ENCODE measurements around the gene ZSWIM7. TPM values are rescaled to one million over a fixed set of nuclear protein-coding genes. Genes with fewer than 3 reads are reported as not detected.
A peak's percentile ranks its signal among the peaks of the same experiment; 100 is the strongest.

ZSWIM7 gene
- total RNA-seq, 2 donors from 2014 or later: 15.1 to 16.5 TPM

DNA sequence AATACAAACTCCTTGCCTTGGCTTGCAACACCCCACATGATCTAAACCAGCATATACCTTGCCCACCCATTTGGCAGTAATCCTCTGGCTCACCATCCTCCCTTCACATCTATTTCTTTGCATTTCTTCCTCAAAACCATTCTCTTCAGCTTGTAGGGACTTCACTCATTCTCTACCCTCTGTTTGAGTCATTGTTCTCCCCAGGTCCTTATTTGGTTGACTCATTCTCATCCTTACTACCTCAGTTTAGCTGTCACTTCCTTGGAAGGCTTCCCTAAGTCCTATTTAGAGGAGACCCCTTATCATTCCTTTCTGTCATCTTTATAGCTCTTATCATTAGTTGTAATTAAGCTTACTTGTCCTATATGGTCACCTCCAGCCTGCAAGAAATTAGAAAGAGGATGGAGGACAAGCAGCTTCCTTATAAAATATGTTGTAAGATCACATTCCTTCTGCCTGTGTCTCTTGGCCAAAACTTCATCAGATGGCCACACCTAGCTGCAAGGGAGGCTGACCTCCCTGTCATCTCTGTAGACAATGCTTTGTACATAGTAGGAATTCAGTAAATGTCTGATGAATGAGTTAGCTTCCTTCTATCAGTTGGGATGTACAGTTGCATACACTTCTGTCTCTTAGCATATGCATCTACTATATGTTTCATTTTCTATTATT is 1.9 kb upstream of the ZSWIM7 start:
- Histone ChIP-seq H3K36me3 (peaks cover 0 to 26% of the 10 kb centered on the region in 2 donors), H3K9me3 (no peaks in the 10 kb centered on the region), H3K27ac (no peak overlapping the region), H3K27me3 (replicated peaks; ENCODE audit: insufficient read depth) (no peaks in the 10 kb centered on the region), H3K4me3 (no peak overlapping the region), H3K4me1 (replicated peaks) (peaks cover 7% of the 10 kb centered on the region)
- TF ChIP-seq, protein P1, sequence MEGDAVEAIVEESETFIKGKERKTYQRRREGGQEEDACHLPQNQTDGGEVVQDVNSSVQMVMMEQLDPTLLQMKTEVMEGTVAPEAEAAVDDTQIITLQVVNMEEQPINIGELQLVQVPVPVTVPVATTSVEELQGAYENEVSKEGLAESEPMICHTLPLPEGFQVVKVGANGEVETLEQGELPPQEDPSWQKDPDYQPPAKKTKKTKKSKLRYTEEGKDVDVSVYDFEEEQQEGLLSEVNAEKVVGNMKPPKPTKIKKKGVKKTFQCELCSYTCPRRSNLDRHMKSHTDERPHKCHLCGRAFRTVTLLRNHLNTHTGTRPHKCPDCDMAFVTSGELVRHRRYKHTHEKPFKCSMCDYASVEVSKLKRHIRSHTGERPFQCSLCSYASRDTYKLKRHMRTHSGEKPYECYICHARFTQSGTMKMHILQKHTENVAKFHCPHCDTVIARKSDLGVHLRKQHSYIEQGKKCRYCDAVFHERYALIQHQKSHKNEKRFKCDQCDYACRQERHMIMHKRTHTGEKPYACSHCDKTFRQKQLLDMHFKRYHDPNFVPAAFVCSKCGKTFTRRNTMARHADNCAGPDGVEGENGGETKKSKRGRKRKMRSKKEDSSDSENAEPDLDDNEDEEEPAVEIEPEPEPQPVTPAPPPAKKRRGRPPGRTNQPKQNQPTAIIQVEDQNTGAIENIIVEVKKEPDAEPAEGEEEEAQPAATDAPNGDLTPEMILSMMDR (IDR thresholded peaks at IDR 0.05): no peak
- no peak for TF ChIP-seq POLR2AphosphoS5 (IDR thresholded peaks at IDR 0.05)
- TF ChIP-seq POLR2A (IDR thresholded peaks at IDR 0.05): no peak
- DNase-seq (ENCODE audit: low spot score): no peak
- intact Hi-C loops (cut with DNase I): loop anchor here (5.0 kb wide), 1 partner anchor 216 kb away; the partner anchor contains the start of genes NCOR1 and PIGL

DNA sequence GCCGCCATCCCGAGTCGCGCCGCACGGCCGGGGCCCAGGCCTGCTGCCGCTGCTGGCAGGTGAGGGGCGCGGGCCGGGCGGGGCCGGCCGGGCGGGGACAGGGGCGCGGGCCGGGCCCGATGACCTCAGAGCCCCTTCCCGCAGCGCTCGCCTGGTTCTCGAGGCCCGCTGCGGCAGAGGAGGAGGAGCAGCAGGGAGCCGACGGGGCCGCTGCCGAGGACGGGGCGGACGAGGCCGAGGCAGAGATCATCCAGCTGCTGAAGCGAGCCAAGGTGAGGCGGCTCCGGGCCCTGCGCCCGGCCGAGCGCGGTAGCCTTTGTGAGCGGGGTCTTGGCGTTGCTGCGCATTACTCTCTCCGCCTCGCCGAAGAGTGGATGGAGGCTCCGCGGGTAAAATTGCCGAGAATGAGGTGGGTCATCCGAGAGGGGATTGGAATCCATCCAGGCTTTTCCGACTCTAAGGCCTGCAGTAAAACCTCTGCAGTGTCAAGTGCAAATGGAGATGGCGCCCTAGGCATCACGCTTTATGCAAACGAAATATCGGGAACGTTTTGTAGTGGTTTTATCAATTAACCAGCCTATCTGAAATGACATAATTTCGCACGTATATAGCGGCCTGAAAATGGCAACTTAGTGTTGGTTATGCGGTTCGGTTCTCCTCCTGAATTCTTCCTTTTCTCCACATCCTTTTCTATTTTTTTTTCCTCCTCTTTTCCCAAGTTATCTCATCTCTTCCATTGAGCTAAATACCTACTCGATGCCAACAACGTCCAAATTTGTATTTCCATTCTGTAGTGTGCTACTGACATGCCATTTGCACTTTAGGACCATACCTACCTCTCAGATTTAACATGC is 697 bp upstream of the ZSWIM7 start:
- H3K27ac ChIP-seq: peak overlapping the region; percentile 92 to 97
- peak overlapping the region; percentile 63 to 84 for H3K4me3 ChIP-seq
- intact Hi-C loops (cut with DNase I): loop anchor here (2.0 to 5.0 kb wide), 2 partner anchors 171 to 217 kb away; partner anchors contain the start of genes NCOR1 and PIGL
- no peaks in the 10 kb centered on the region for H3K9me3 ChIP-seq
- WGBS: 1% methylated on average over 30 of the region's 64 CpGs
- H3K27me3 ChIP-seq (replicated peaks; ENCODE audit: insufficient read depth): no peaks in the 10 kb centered on the region
- H3K36me3 ChIP-seq: peaks cover 0 to 22% of the 10 kb centered on the region in 2 donors
- peaks cover 7% of the 10 kb centered on the region for H3K4me1 ChIP-seq (replicated peaks)
- DNase-seq (ENCODE audit: low spot score): peak; percentile 17
- TF ChIP-seq POLR2AphosphoS5 (IDR thresholded peaks at IDR 0.05) (peak; percentile 15), POLR2A (IDR thresholded peaks at IDR 0.05) (no peak)
- TF ChIP-seq, protein P1 (IDR thresholded peaks at IDR 0.05): no peak

DNA sequence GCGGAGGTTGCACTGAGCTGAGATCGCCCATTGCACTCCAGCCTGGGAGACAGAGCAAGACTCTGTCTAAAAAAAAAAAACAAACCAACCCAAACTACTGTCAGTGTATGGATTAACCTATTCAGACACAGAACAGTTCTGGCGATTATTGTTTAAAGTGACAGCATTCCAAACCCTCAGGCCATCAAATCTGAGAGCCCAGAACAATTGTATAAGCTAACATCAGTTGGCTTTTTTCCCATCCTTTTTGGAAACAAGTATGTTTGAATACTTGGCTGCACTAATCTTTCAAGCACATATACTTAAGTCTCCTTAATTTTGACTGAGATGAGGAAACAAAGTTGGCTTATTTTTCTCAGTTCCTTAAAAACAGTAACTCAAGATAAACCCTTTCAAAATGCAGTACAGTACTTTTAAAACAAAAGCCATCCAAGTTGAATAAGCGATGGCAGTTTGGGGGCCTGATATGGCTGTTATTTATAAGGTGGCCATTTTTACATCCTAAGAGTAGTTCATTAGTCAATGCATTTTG is 1.4 kb downstream of the ZSWIM7 start:
- H3K36me3 ChIP-seq: peaks cover 0 to 8% of the 10 kb centered on the region in 2 donors
- WGBS: 71% methylated on average over 4 of the region's 4 CpGs
- H3K27ac ChIP-seq: peak overlapping the region in 1 of 2 donors; percentile 97
- DNase-seq (ENCODE audit: low spot score): no peak
- TF ChIP-seq, protein P1 (IDR thresholded peaks at IDR 0.05): no peak
- no peak for TF ChIP-seq POLR2AphosphoS5 (IDR thresholded peaks at IDR 0.05)
- TF ChIP-seq POLR2A (IDR thresholded peaks at IDR 0.05): no peak
- peaks cover 7% of the 10 kb centered on the region for H3K4me1 ChIP-seq (replicated peaks)
- no peaks in the 10 kb centered on the region for H3K27me3 ChIP-seq (replicated peaks; ENCODE audit: insufficient read depth)
- H3K9me3 ChIP-seq: no peaks in the 10 kb centered on the region
- H3K4me3 ChIP-seq: no peak overlapping the region
- intact Hi-C loops (cut with DNase I): loop anchor here (2.0 kb wide), 1 partner anchor 169 kb away; no protein-coding TSS in a partner anchor

DNA sequence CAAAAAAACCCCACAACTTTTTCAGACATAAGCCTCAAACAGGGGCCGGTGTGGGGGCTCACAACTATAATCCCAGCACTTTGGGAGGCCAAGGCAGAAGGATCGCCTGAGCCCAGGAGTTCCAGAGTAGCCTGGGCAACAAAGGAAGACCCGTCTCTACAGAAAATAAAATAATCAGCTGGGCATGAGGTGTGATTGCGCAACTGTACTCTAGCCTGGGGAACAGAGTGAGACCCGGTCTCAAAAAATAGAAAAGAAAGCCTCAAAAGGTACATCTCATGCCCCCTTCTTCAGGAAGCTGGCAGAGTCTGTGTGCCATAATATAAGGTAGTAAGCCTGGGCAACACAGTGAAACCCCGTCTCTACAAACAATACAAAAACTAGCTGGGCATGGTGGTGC is 3.2 kb downstream of the ZSWIM7 start:
- no peaks in the 10 kb centered on the region for H3K9me3 ChIP-seq
- intact Hi-C loops (cut with DNase I): no loop called here
- no peaks in the 10 kb centered on the region for H3K36me3 ChIP-seq
- no peak overlapping the region for H3K27ac ChIP-seq
- H3K27me3 ChIP-seq (replicated peaks; ENCODE audit: insufficient read depth): no peaks in the 10 kb centered on the region
- TF ChIP-seq POLR2A (IDR thresholded peaks at IDR 0.05) (no peak), POLR2AphosphoS5 (IDR thresholded peaks at IDR 0.05) (no peak)
- TF ChIP-seq, protein P1 (IDR thresholded peaks at IDR 0.05): no peak
- peaks cover 7% of the 10 kb centered on the region for H3K4me1 ChIP-seq (replicated peaks)
- 79% methylated on average over 6 of the region's 6 CpGs for WGBS
- DNase-seq (ENCODE audit: low spot score): no peak
- H3K4me3 ChIP-seq: no peak overlapping the region

Data from prostate gland (tissue), 2 donors.